HepG2 (cell line): ENCODE results near the gene ABHD12. TPM values are rescaled to one million over a fixed set of nuclear protein-coding genes. Genes with fewer than 3 reads are reported as not detected.

Source experiments
- ATAC-seq: fragments of 200-7000 bp; cut with Tn5 transposase; 3 replicates; pipeline ENCODE4 v1.9.1; 2020; ENCODE audit warnings: mild to moderate bottlenecking, moderate library complexity
- BruUV-seq: library from RNA; stranded (reverse); fragments of 400-500 nt; replicated peaks from 2 replicates; lab custom pipeline; 2021; lab: Mats Ljungman, UMichigan
- CTCF ChIA-PET: fragments of 300-600 bp; formaldehyde crosslinking; extraction: SDS; loops from one replicate; lab custom pipeline; 2021; ENCODE audit warnings: low total read pairs, inconsistent platforms, low intra/inter-chr PET ratio; lab: Yijun Ruan, JAX
- POLR2A ChIA-PET: fragments of 350-600 bp; sonication (Branson Sonifier 250); formaldehyde crosslinking; loops from one replicate; lab custom pipeline; 2020; ENCODE audit warnings: antibody characterized with exemption, inconsistent platforms; lab: Yijun Ruan, JAX
- DNase-seq: peaks from one replicate; pipeline ENCODE4 v3.0.0-alpha.2; 2015; ENCODE audit warnings: low spot score
- FAIRE-seq: peaks from 3 replicates; lab custom pipeline; 2011; peaks lifted over from hg19 to GRCh38; lab: Jason Lieb, UNC
- H2AFZ ChIP-seq: one replicate; pipeline ENCODE4 v1.6.1; 2011; ENCODE audit warnings: low read length, inconsistent platforms
- H3K27ac ChIP-seq: fragments of 300-600 bp; 3 replicates; pipeline ENCODE4 v1.8.0; 2011; ENCODE audit warnings: mixed run types, mild to moderate bottlenecking, mixed read lengths, low read length, inconsistent platforms; ENCODE audit not compliant: insufficient read depth; ENCODE audit errors: extremely low read length
- H3K27me3 ChIP-seq, 2 experiments: fragments of 200-600 bp in 1 of 2; 2 replicates in 1 of 2; 3 replicates in 1 of 2; pipeline versions ENCODE4 v1.6.0 to v1.8.0; 2011; ENCODE audit warnings: low read length in 2 of 2, mild to moderate bottlenecking in 2 of 2, moderate library complexity in 2 of 2, inconsistent platforms in 1 of 2; ENCODE audit not compliant: insufficient read depth in 2 of 2, control insufficient read depth in 1 of 2
- H3K36me3 ChIP-seq, 2 experiments: fragments of 200-600 bp in 1 of 2; replicated peaks in 1 of 2; 2 replicates in 1 of 2; 3 replicates in 1 of 2; pipeline versions ENCODE4 v1.5.1 to v1.8.0; 2011; ENCODE audit warnings: low read length in 2 of 2, inconsistent platforms in 1 of 2; ENCODE audit not compliant: insufficient read depth in 2 of 2, control insufficient read depth in 1 of 2
- H3K4me1 ChIP-seq: 2 replicates; pipeline ENCODE4 v1.5.1; 2012; ENCODE audit warnings: low read length, inconsistent platforms; ENCODE audit not compliant: insufficient read depth
- H3K4me2 ChIP-seq: 2 replicates; pipeline ENCODE4 v1.6.0; 2011; ENCODE audit warnings: low read depth, low read length, inconsistent platforms
- H3K4me3 ChIP-seq, 3 experiments: fragments of 200-600 bp in 1 of 3; sonication (generic), shearing (Covaris generic) in 1 of 3; replicated peaks in 1 of 3; 2 replicates each; pipeline ENCODE4 v1.5.1; 2011 to 2016; ENCODE audit warnings: low read length in 3 of 3, inconsistent platforms in 2 of 3, low read depth in 2 of 3, mild to moderate bottlenecking in 2 of 3, control low read depth in 1 of 3, mixed read lengths in 1 of 3; ENCODE audit not compliant: insufficient read depth in 1 of 3
- H3K79me2 ChIP-seq: one replicate; pipeline ENCODE4 v1.6.1; 2011; ENCODE audit warnings: low read length, inconsistent platforms; ENCODE audit not compliant: insufficient read depth
- H3K9ac ChIP-seq: 2 replicates; pipeline ENCODE4 v1.6.0; 2011; ENCODE audit warnings: mild to moderate bottlenecking, low read depth, low read length, inconsistent platforms; ENCODE audit not compliant: insufficient read depth
- H3K9me3 ChIP-seq: 2 replicates; pipeline ENCODE4 v1.5.1; 2012; ENCODE audit warnings: mild to moderate bottlenecking, low read length
- H4K20me1 ChIP-seq: 2 replicates; pipeline ENCODE4 v1.6.0; 2011; ENCODE audit warnings: inconsistent platforms, mild to moderate bottlenecking, low read length, moderate library complexity; ENCODE audit not compliant: insufficient read depth
- AGO2 ChIP-seq: fragments of 200-400 bp; formaldehyde crosslinking; optimal IDR thresholded peaks from 2 replicates; pipeline ENCODE3; 2017; ENCODE audit warnings: mild to moderate bottlenecking, low read depth, low read length, moderate library complexity
- GPN1 ChIP-seq: sonication (generic); formaldehyde crosslinking; IDR thresholded peaks from 2 replicates; pipeline ENCODE4 v1.5.1; 2020; ENCODE audit warnings: missing genetic modification reagents, borderline replicate concordance
- HHEX ChIP-seq: IDR thresholded peaks from 2 replicates; pipeline ENCODE4 v1.6.1; 2016; ENCODE audit warnings: control low read depth
- MAF1 ChIP-seq: sonication (generic); formaldehyde crosslinking; IDR thresholded peaks from 2 replicates; pipeline ENCODE4 v1.5.0; 2020; ENCODE audit warnings: missing genetic modification reagents, borderline replicate concordance
- NR0B2 ChIP-seq: sonication (generic); formaldehyde crosslinking; IDR thresholded peaks from 2 replicates; pipeline ENCODE4 v1.4.0; 2020; ENCODE audit warnings: mild to moderate bottlenecking, missing genetic modification reagents
- NRL ChIP-seq: sonication (generic); formaldehyde crosslinking; IDR thresholded peaks from 2 replicates; pipeline ENCODE4 v1.5.0; 2020; ENCODE audit warnings: missing genetic modification reagents, mild to moderate bottlenecking, moderate library complexity, borderline replicate concordance
- SRY ChIP-seq: sonication (generic); formaldehyde crosslinking; IDR thresholded peaks from 2 replicates; pipeline ENCODE4 v1.8.0; 2022; ENCODE audit warnings: mild to moderate bottlenecking, missing genetic modification reagents
- TCF12 ChIP-seq, 2 experiments: fragments of 450-650 bp in 1 of 2; sonication (generic) in 1 of 2; formaldehyde crosslinking in 1 of 2; IDR thresholded peaks; 2 replicates each; pipeline versions ENCODE4 v1.6.1 to v1.8.0; 2017 to 2022; ENCODE audit warnings: antibody characterized with exemption in 1 of 2, mild to moderate bottlenecking in 1 of 2, missing genetic modification reagents in 1 of 2, moderate library complexity in 1 of 2
- THAP11 ChIP-seq: IDR thresholded peaks from 2 replicates; pipeline ENCODE4 v1.6.1; 2016; ENCODE audit warnings: missing biosample characterization, missing genetic modification reagents
- ZNF281 ChIP-seq: sonication (generic); formaldehyde crosslinking; IDR thresholded peaks from 2 replicates; pipeline ENCODE4 v1.4.0; 2020; ENCODE audit warnings: missing genetic modification reagents, borderline replicate concordance
- ZNF414 ChIP-seq: sonication (generic); formaldehyde crosslinking; IDR thresholded peaks from 2 replicates; pipeline ENCODE4 v1.5.0; 2020; ENCODE audit warnings: missing genetic modification reagents
- ZNF598 ChIP-seq: sonication (generic); formaldehyde crosslinking; IDR thresholded peaks from 2 replicates; pipeline ENCODE4 v1.5.1; 2020; ENCODE audit warnings: mild to moderate bottlenecking, missing genetic modification reagents, borderline replicate concordance
- WGBS: methylation state at CpG from one replicate; pipeline ENCODE4 v1.1.6; 2017; ENCODE audit warnings: low lambda C conversion rate; 5-methylcytosine and 5-hydroxymethylcytosine counted together
- in situ Hi-C: cut with HindIII; loops from 2 replicates; pipeline ENCODE4 v1.10.0; 2017; ENCODE audit warnings: low pct_unique_long_range_greater_than_20kb; ENCODE audit not compliant: extremely low pct_ligation_motif_present
- intact Hi-C: fragments of 100-400 bp; cut with micrococcal nuclease; formaldehyde crosslinking; loops from one replicate; pipeline ENCODE4 v1.10.0; 2022; ENCODE audit not compliant: unreplicated experiment
- polyA plus RNA-seq, 8 experiments: library from polyadenylated mRNA; depleted of rRNA in 3 of 8; stranded (reverse) in 7 of 8; unstranded in 1 of 8; fragments of >200 nt; fragmentation: Illumina TruSeq in 4 of 8; extraction: Trizol in 4 of 8; gene quantifications; 2 replicates each; pipeline versions ENCODE4 v1.2.1 to v1.2.3, GENCODE V29; 2011 to 2016; ENCODE audit warnings: low read depth in 4 of 8, missing spikeins in 1 of 8, mixed read lengths in 1 of 8; ENCODE audit not compliant: insufficient read depth in 1 of 8
- total RNA-seq, 5 experiments: library from RNA; depleted of rRNA; stranded (reverse); fragments of >200 nt; fragmentation: Illumina TruSeq; extraction: Trizol; gene quantifications; 2 replicates each; pipeline ENCODE4 v1.2.3, GENCODE V29; 2016; ENCODE audit warnings: low read depth in 1 of 5
- TF ChIP-seq, protein P1 (sequence below): IDR thresholded peaks from 2 replicates; pipeline ENCODE4 v1.6.1; 2016; ENCODE audit warnings: low read depth, missing genetic modification reagents, missing compliant biosample characterization

The ABHD12 gene
- total and polyA plus RNA-seq, 2 of the 13 experiments (the other 11 are each of a cell fraction or from before 2014, with no cell fraction given): 23.5 to 72.1 TPM

- TF ChIP-seq ZNF281: no peak
- 0 out of 2 replicates have a peak, but pooled peaks have one; percentile 24 for TF ChIP-seq NRL (CRISPR knock-in tag)
- TF ChIP-seq SRY (CRISPR knock-in tag): no peak
- peak; percentile 55 for TF ChIP-seq AGO2
Measured at GRCh38 chr20:25254986-25255680, 135.5 kb downstream of the ABHD12 start (continued).

- no peaks in the 10 kb centered on the region for H3K27me3 ChIP-seq
- H3K27ac ChIP-seq: no peak overlapping the region
- FAIRE-seq (no peak), ATAC-seq (no peak), DNase-seq (no peak)
- H3K79me2 ChIP-seq: peaks cover 47% of the 10 kb centered on the region
- H3K4me1 ChIP-seq: peaks cover 32% of the 10 kb centered on the region
- WGBS: 88% methylated on average over 5 of the region's 5 CpGs
- no peak overlapping the region for H3K4me3 ChIP-seq
- intact Hi-C loops: no loop called here
- H3K9ac ChIP-seq: no peak overlapping the region
- peaks cover 2 to 21% of the 10 kb centered on the region in 2 experiments; a peak in 3 of 5 replicates for H3K36me3 ChIP-seq
- no peak overlapping the region for H2AFZ ChIP-seq
- no TSS peak for BruUV-seq
- H3K4me2 ChIP-seq: no peak overlapping the region
- CTCF ChIA-PET: no interaction called here
- POLR2A ChIA-PET: no interaction called here
- in situ Hi-C loops: no loop called here
- no peaks in the 10 kb centered on the region; the same call in 1 of the 2 replicates for H4K20me1 ChIP-seq
- H3K9me3 ChIP-seq: no peaks in the 10 kb centered on the region
- TF ChIP-seq GPN1 (CRISPR knock-in tag): no peak
- no peak for TF ChIP-seq NR0B2 (CRISPR knock-in tag)
- no peak for TF ChIP-seq MAF1 (CRISPR knock-in tag)
- TF ChIP-seq HHEX (CRISPR knock-in tag): no peak
- no peak for TF ChIP-seq THAP11 (CRISPR knock-in tag)
- no peak for TF ChIP-seq TCF12 (IDR thresholded peaks at IDR 0.05)
- TF ChIP-seq TCF12 (CRISPR knock-in tag; IDR thresholded peaks at IDR 0.05): no peak
- no peak for TF ChIP-seq ZNF598 (CRISPR knock-in tag)
- no peak for TF ChIP-seq ZNF414 (CRISPR knock-in tag)
- TF ChIP-seq, protein P1, sequence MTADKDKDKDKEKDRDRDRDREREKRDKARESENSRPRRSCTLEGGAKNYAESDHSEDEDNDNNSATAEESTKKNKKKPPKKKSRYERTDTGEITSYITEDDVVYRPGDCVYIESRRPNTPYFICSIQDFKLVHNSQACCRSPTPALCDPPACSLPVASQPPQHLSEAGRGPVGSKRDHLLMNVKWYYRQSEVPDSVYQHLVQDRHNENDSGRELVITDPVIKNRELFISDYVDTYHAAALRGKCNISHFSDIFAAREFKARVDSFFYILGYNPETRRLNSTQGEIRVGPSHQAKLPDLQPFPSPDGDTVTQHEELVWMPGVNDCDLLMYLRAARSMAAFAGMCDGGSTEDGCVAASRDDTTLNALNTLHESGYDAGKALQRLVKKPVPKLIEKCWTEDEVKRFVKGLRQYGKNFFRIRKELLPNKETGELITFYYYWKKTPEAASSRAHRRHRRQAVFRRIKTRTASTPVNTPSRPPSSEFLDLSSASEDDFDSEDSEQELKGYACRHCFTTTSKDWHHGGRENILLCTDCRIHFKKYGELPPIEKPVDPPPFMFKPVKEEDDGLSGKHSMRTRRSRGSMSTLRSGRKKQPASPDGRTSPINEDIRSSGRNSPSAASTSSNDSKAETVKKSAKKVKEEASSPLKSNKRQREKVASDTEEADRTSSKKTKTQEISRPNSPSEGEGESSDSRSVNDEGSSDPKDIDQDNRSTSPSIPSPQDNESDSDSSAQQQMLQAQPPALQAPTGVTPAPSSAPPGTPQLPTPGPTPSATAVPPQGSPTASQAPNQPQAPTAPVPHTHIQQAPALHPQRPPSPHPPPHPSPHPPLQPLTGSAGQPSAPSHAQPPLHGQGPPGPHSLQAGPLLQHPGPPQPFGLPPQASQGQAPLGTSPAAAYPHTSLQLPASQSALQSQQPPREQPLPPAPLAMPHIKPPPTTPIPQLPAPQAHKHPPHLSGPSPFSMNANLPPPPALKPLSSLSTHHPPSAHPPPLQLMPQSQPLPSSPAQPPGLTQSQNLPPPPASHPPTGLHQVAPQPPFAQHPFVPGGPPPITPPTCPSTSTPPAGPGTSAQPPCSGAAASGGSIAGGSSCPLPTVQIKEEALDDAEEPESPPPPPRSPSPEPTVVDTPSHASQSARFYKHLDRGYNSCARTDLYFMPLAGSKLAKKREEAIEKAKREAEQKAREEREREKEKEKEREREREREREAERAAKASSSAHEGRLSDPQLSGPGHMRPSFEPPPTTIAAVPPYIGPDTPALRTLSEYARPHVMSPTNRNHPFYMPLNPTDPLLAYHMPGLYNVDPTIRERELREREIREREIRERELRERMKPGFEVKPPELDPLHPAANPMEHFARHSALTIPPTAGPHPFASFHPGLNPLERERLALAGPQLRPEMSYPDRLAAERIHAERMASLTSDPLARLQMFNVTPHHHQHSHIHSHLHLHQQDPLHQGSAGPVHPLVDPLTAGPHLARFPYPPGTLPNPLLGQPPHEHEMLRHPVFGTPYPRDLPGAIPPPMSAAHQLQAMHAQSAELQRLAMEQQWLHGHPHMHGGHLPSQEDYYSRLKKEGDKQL (CRISPR knock-in tag): no peak
Measured at GRCh38 chr20:25254571-25254970, 136.1 kb downstream of the ABHD12 start.
